ENCODE measurements around the gene JOSD2.

JOSD2 gene

GRCh38 chr19:50536662-50537305 lies 25.8 kb upstream of the JOSD2 start:
- Histone ChIP-seq H3K4me3 (replicated peaks; ENCODE audit: insufficient read depth, low read length) (no peak overlapping the region), H3K27ac (replicated peaks) (no peak overlapping the region), H3K27me3 (ENCODE audit: insufficient read depth, poor library complexity, severe bottlenecking) (no peaks in the 10 kb centered on the region)
- DNase-seq (ENCODE audit: low read depth in 1 of 2, low spot score in 1 of 2), result no peak
- no peak for TF ChIP-seq CTCF (IDR thresholded peaks at IDR 0.05; ENCODE audit: insufficient read depth, low read length)
- TF ChIP-seq REST (IDR thresholded peaks at IDR 0.05; ENCODE audit: insufficient replicate concordance, low read depth), result no peak
- no peak for TF ChIP-seq POLR2AphosphoS5 (IDR thresholded peaks at IDR 0.05; ENCODE audit: low read depth)
- TF ChIP-seq GABPA (IDR thresholded peaks at IDR 0.05; ENCODE audit: low read depth), result no peak
- TF ChIP-seq SPI1 (IDR thresholded peaks at IDR 0.05; ENCODE audit: borderline replicate concordance, low read depth), result no peak

- no peak for DNase-seq (ENCODE audit: low read depth in 1 of 2, low spot score in 1 of 2)
- TF ChIP-seq CTCF (IDR thresholded peaks at IDR 0.05; ENCODE audit: insufficient read depth, low read length) (no peak), POLR2AphosphoS5 (IDR thresholded peaks at IDR 0.05; ENCODE audit: low read depth) (no peak), GABPA (IDR thresholded peaks at IDR 0.05; ENCODE audit: low read depth) (no peak), REST (IDR thresholded peaks at IDR 0.05; ENCODE audit: insufficient replicate concordance, low read depth) (no peak), SPI1 (IDR thresholded peaks at IDR 0.05; ENCODE audit: borderline replicate concordance, low read depth) (no peak)
- no peak overlapping the region for H3K4me3 ChIP-seq (replicated peaks; ENCODE audit: insufficient read depth, low read length)
- no peaks in the 10 kb centered on the region for H3K27me3 ChIP-seq (ENCODE audit: insufficient read depth, poor library complexity, severe bottlenecking)
- no peak overlapping the region for H3K27ac ChIP-seq (replicated peaks)
Measured at GRCh38 chr19:50535672-50536187, 24.7 kb upstream of the JOSD2 start.

GRCh38 chr19:50534478-50534877 lies 23.5 kb upstream of the JOSD2 start:
- Histone ChIP-seq H3K27me3 (ENCODE audit: insufficient read depth, poor library complexity, severe bottlenecking) (no peaks in the 10 kb centered on the region), H3K4me3 (replicated peaks; ENCODE audit: insufficient read depth, low read length) (no peak overlapping the region), H3K27ac (replicated peaks) (no peak overlapping the region)
- TF ChIP-seq CTCF (IDR thresholded peaks at IDR 0.05; ENCODE audit: insufficient read depth, low read length), result no peak
- no peak for TF ChIP-seq REST (IDR thresholded peaks at IDR 0.05; ENCODE audit: insufficient replicate concordance, low read depth)
- TF ChIP-seq POLR2AphosphoS5 (IDR thresholded peaks at IDR 0.05; ENCODE audit: low read depth), result no peak
- no peak for DNase-seq (ENCODE audit: low read depth in 1 of 2, low spot score in 1 of 2)

All from HL-60 (cell line).